Measurements from ENCODE around the gene PRM3. TPM values are rescaled to one million over a fixed set of nuclear protein-coding genes. Genes with fewer than 3 reads are reported as not detected.

PRM3 gene
- total RNA-seq, 1 donor from 2014 or later, result not detected

GRCh38 chr16:11250786-11251524 lies 22.5 kb downstream of the PRM3 start:
- Histone ChIP-seq H3K36me3 (no peaks in the 10 kb centered on the region), H3K79me2 (ENCODE audit: low read depth) (no peaks in the 10 kb centered on the region), H4K20me1 (ENCODE audit: low read depth) (peaks cover 15% of the 10 kb centered on the region), H3K4me1 (peaks cover 6% of the 10 kb centered on the region), H3K4me2 (no peak overlapping the region), H3F3A (ENCODE audit: low read depth) (no peaks in the 10 kb centered on the region), H2AFZ (replicated peaks) (no peak overlapping the region), H3K9me3 (ENCODE audit: low read depth) (no peaks in the 10 kb centered on the region), H3K9ac (no peak overlapping the region), H3K4me3 (no peak overlapping the region), H3K27ac (no peak overlapping the region), H3K27me3 (peaks cover 22% of the 10 kb centered on the region)
- no peak for DNase-seq (ENCODE audit: low spot score)
- H3K9me3 Mint-ChIP-seq, result no peaks in the 10 kb centered on the region
- no peak overlapping the region for H3K27ac Mint-ChIP-seq
- H3K36me3 Mint-ChIP-seq, result no peaks in the 10 kb centered on the region
- H3K27me3 Mint-ChIP-seq (ENCODE audit: insufficient read depth, low read depth), result peaks cover 8% of the 10 kb centered on the region
- peaks cover 5% of the 10 kb centered on the region for H3K4me1 Mint-ChIP-seq
- TF ChIP-seq EZH2 (IDR thresholded peaks at IDR 0.05) (no peak), EZH2phosphoT487 (IDR thresholded peaks at IDR 0.05) (no peak)
- TF ChIP-seq, protein P1, sequence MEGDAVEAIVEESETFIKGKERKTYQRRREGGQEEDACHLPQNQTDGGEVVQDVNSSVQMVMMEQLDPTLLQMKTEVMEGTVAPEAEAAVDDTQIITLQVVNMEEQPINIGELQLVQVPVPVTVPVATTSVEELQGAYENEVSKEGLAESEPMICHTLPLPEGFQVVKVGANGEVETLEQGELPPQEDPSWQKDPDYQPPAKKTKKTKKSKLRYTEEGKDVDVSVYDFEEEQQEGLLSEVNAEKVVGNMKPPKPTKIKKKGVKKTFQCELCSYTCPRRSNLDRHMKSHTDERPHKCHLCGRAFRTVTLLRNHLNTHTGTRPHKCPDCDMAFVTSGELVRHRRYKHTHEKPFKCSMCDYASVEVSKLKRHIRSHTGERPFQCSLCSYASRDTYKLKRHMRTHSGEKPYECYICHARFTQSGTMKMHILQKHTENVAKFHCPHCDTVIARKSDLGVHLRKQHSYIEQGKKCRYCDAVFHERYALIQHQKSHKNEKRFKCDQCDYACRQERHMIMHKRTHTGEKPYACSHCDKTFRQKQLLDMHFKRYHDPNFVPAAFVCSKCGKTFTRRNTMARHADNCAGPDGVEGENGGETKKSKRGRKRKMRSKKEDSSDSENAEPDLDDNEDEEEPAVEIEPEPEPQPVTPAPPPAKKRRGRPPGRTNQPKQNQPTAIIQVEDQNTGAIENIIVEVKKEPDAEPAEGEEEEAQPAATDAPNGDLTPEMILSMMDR (IDR thresholded peaks at IDR 0.05), result no peak
- no peak overlapping the region for H3K4me3 Mint-ChIP-seq

- no peak overlapping the region for H3K27ac ChIP-seq
- peaks cover 19% of the 10 kb centered on the region for H3K27me3 ChIP-seq
- Mint-ChIP-seq H3K4me3 (no peak overlapping the region), H3K27me3 (ENCODE audit: insufficient read depth, low read depth) (peaks cover 8% of the 10 kb centered on the region), H3K4me1 (peaks cover 5% of the 10 kb centered on the region), H3K27ac (no peak overlapping the region), H3K36me3 (no peaks in the 10 kb centered on the region), H3K9me3 (no peaks in the 10 kb centered on the region)
- TF ChIP-seq EZH2 (IDR thresholded peaks at IDR 0.05) (no peak), EZH2phosphoT487 (IDR thresholded peaks at IDR 0.05) (no peak)
- TF ChIP-seq, protein P1 (IDR thresholded peaks at IDR 0.05), result no peak
- H3K4me2 ChIP-seq, result no peak overlapping the region
- peaks cover 6% of the 10 kb centered on the region for H3K4me1 ChIP-seq
- H3K4me3 ChIP-seq, result no peak overlapping the region
- DNase-seq (ENCODE audit: low spot score), result no peak
- no peak overlapping the region for H2AFZ ChIP-seq (replicated peaks)
- no peak overlapping the region for H3K9ac ChIP-seq
- H3K9me3 ChIP-seq (ENCODE audit: low read depth), result no peaks in the 10 kb centered on the region
- H3F3A ChIP-seq (ENCODE audit: low read depth), result no peaks in the 10 kb centered on the region
- no peaks in the 10 kb centered on the region for H3K36me3 ChIP-seq
- H3K79me2 ChIP-seq (ENCODE audit: low read depth), result no peaks in the 10 kb centered on the region
- H4K20me1 ChIP-seq (ENCODE audit: low read depth), result peaks cover 15% of the 10 kb centered on the region
These were observed 23.2 kb downstream of the PRM3 start for GRCh38 chr16:11250091-11250785.

- no peak for DNase-seq (ENCODE audit: low spot score)
- H3K27me3 Mint-ChIP-seq (ENCODE audit: insufficient read depth, low read depth), result peaks cover 8% of the 10 kb centered on the region
- TF ChIP-seq EZH2 (IDR thresholded peaks at IDR 0.05) (no peak), EZH2phosphoT487 (IDR thresholded peaks at IDR 0.05) (no peak)
- TF ChIP-seq, protein P1 (IDR thresholded peaks at IDR 0.05), result no peak
These were observed 24.0 kb downstream of the PRM3 start for GRCh38 chr16:11249233-11250061.

More at GRCh38 chr16:11249233-11250061, 24.0 kb downstream of the PRM3 start:
- no peaks in the 10 kb centered on the region for H3K9me3 Mint-ChIP-seq
- no peaks in the 10 kb centered on the region for H3K36me3 Mint-ChIP-seq
- Histone ChIP-seq H3K9me3 (ENCODE audit: low read depth) (no peaks in the 10 kb centered on the region), H3F3A (ENCODE audit: low read depth) (no peaks in the 10 kb centered on the region), H3K4me3 (no peak overlapping the region), H3K27me3 (peaks cover 11% of the 10 kb centered on the region), H3K79me2 (ENCODE audit: low read depth) (no peaks in the 10 kb centered on the region), H3K9ac (no peak overlapping the region), H4K20me1 (ENCODE audit: low read depth) (peaks cover 11% of the 10 kb centered on the region), H3K4me2 (no peak overlapping the region), H3K4me1 (peaks cover under 1% of the 10 kb centered on the region), H2AFZ (replicated peaks) (no peak overlapping the region), H3K36me3 (no peaks in the 10 kb centered on the region), H3K27ac (no peak overlapping the region)
- H3K27ac Mint-ChIP-seq, result peak overlapping the region; percentile 13
- peaks cover 5% of the 10 kb centered on the region for H3K4me1 Mint-ChIP-seq
- H3K4me3 Mint-ChIP-seq, result no peak overlapping the region
